H9 (cell line): ENCODE results near the gene DCST2. TPM values are rescaled to one million over a fixed set of nuclear protein-coding genes. Genes with fewer than 3 reads are reported as not detected.

Source experiments
- DNase-seq: peaks from one replicate; pipeline ENCODE4 v3.0.0-alpha.2; 2017
- H2AFZ ChIP-seq: one replicate; pipeline ENCODE4 v1.6.1; 2013; ENCODE audit warnings: mild to moderate bottlenecking, low read length, control low read depth, moderate library complexity
- H2AK5ac ChIP-seq: 2 replicates; pipeline ENCODE4 v1.6.1; 2013; ENCODE audit warnings: low read length, control low read depth, mixed read lengths; ENCODE audit not compliant: insufficient read length
- H2BK120ac ChIP-seq: one replicate; pipeline ENCODE4 v1.6.1; 2013; ENCODE audit warnings: low read depth, mild to moderate bottlenecking, low read length, control low read depth, inconsistent platforms; ENCODE audit not compliant: poor library complexity, severe bottlenecking
- H2BK12ac ChIP-seq: 2 replicates; pipeline ENCODE4 v1.6.1; 2013; ENCODE audit warnings: low read length, control low read depth, mixed read lengths, low read depth; ENCODE audit not compliant: insufficient read length
- H2BK15ac ChIP-seq: 2 replicates; pipeline ENCODE4 v1.6.1; 2013; ENCODE audit warnings: low read depth, low read length, control low read depth
- H2BK20ac ChIP-seq: one replicate; pipeline ENCODE4 v1.6.1; 2013; ENCODE audit warnings: low read depth, mild to moderate bottlenecking, low read length, control low read depth, inconsistent platforms; ENCODE audit not compliant: poor library complexity, severe bottlenecking
- H2BK5ac ChIP-seq: 2 replicates; pipeline ENCODE4 v1.6.1; 2013; ENCODE audit warnings: low read length, control low read depth, mixed read lengths; ENCODE audit not compliant: insufficient read length
- H3K14ac ChIP-seq: 2 replicates; pipeline ENCODE4 v1.6.1; 2013; ENCODE audit warnings: low read length, control low read depth; ENCODE audit not compliant: insufficient read depth
- H3K18ac ChIP-seq: 2 replicates; pipeline ENCODE4 v1.6.1; 2013; ENCODE audit warnings: low read depth, mild to moderate bottlenecking, mixed read lengths, low read length, control low read depth; ENCODE audit not compliant: insufficient read length
- H3K23ac ChIP-seq: 2 replicates; pipeline ENCODE4 v1.6.1; 2013; ENCODE audit warnings: low read length, control low read depth, mixed read lengths, low read depth; ENCODE audit not compliant: insufficient read length
- H3K23me2 ChIP-seq: 2 replicates; pipeline ENCODE4 v1.6.1; 2013; ENCODE audit warnings: low read depth, mild to moderate bottlenecking, mixed read lengths, low read length, control low read depth; ENCODE audit not compliant: insufficient read length, poor library complexity, severe bottlenecking
- H3K27ac ChIP-seq: 2 replicates; pipeline ENCODE4 v1.5.1; 2013; ENCODE audit warnings: low read length, control low read depth, mixed read lengths, low read depth; ENCODE audit not compliant: insufficient read length
- H3K27me3 ChIP-seq: 2 replicates; pipeline ENCODE4 v1.6.1; 2013; ENCODE audit warnings: low read length, control low read depth, inconsistent platforms; ENCODE audit not compliant: insufficient read depth
- H3K4ac ChIP-seq: 2 replicates; pipeline ENCODE4 v1.6.1; 2013; ENCODE audit warnings: low read depth, mild to moderate bottlenecking, control low read depth, inconsistent platforms, low read length, moderate library complexity
- H3K4me1 ChIP-seq: 2 replicates; pipeline ENCODE4 v1.6.1; 2013; ENCODE audit warnings: low read length, control low read depth, inconsistent platforms; ENCODE audit not compliant: insufficient read depth
- H3K4me2 ChIP-seq: 2 replicates; pipeline ENCODE4 v1.6.1; 2013; ENCODE audit warnings: low read length, control low read depth, mixed read lengths; ENCODE audit not compliant: insufficient read length, insufficient read depth
- H3K56ac ChIP-seq: 2 replicates; pipeline ENCODE4 v1.6.1; 2013; ENCODE audit warnings: low read depth, mild to moderate bottlenecking, mixed read lengths, low read length, control low read depth; ENCODE audit not compliant: insufficient read length
- H3K79me1 ChIP-seq: 2 replicates; pipeline ENCODE4 v1.6.1; 2013; ENCODE audit warnings: low read depth, mild to moderate bottlenecking, moderate library complexity, low read length, control low read depth, inconsistent platforms; ENCODE audit not compliant: insufficient read depth, poor library complexity, severe bottlenecking
- H3K79me2 ChIP-seq: 2 replicates; pipeline ENCODE4 v1.6.1; 2013; ENCODE audit warnings: low read length, control low read depth, inconsistent platforms; ENCODE audit not compliant: insufficient read depth
- H3K9ac ChIP-seq: 2 replicates; pipeline ENCODE4 v1.6.1; 2013; ENCODE audit warnings: low read length, control low read depth, mixed read lengths; ENCODE audit not compliant: insufficient read length; ENCODE audit errors: extremely low read depth
- H3K9me3 ChIP-seq: one replicate; pipeline ENCODE4 v1.6.1; 2013; ENCODE audit warnings: low read depth, low read length, inconsistent platforms; ENCODE audit not compliant: control insufficient read depth
- H3T11ph ChIP-seq: one replicate; pipeline ENCODE4 v1.6.1; 2013; ENCODE audit warnings: mild to moderate bottlenecking, low read length, control low read depth, inconsistent platforms
- H4K20me1 ChIP-seq: one replicate; pipeline ENCODE4 v1.6.1; 2013; ENCODE audit not compliant: control insufficient read depth, insufficient read length, insufficient read depth
- H4K5ac ChIP-seq: 2 replicates; pipeline ENCODE4 v1.6.1; 2013; ENCODE audit warnings: low read depth, mild to moderate bottlenecking, mixed read lengths, low read length, control low read depth; ENCODE audit not compliant: insufficient read length
- H4K8ac ChIP-seq: replicated peaks from 2 replicates; pipeline ENCODE4 v1.6.1; 2013; ENCODE audit warnings: low read length, control low read depth, mixed read lengths, low read depth; ENCODE audit not compliant: insufficient read length
- H4K91ac ChIP-seq: 2 replicates; pipeline ENCODE4 v1.6.1; 2013; ENCODE audit warnings: low read depth, mild to moderate bottlenecking, moderate library complexity, mixed read lengths, low read length, control low read depth; ENCODE audit not compliant: insufficient read length
- H3K27ac Mint-ChIP-seq, 3 experiments: 2 replicates in 2 of 3; 3 replicates in 1 of 3; pipeline ENCODE4 v1.8.0; 2020 to 2021; ENCODE audit warnings: mixed read lengths in 3 of 3, mild to moderate bottlenecking in 1 of 3, moderate library complexity in 1 of 3
- H3K27me3 Mint-ChIP-seq: 2 replicates; pipeline ENCODE4 v1.8.0; 2021; ENCODE audit warnings: low read depth, mild to moderate bottlenecking, moderate library complexity, mixed read lengths
- H3K36me3 Mint-ChIP-seq, 3 experiments: 2 replicates in 2 of 3; 3 replicates in 1 of 3; pipeline ENCODE4 v1.8.0; 2020 to 2021; ENCODE audit warnings: low read depth in 3 of 3, mixed read lengths in 3 of 3; ENCODE audit not compliant: insufficient read depth in 1 of 3
- H3K4me1 Mint-ChIP-seq, 2 experiments: 2 replicates each; pipeline ENCODE4 v1.8.0; 2020; ENCODE audit warnings: mixed read lengths in 2 of 2
- H3K4me3 Mint-ChIP-seq, 2 experiments: 2 replicates in 1 of 2; 3 replicates in 1 of 2; pipeline ENCODE4 v1.8.0; 2020 to 2021; ENCODE audit warnings: mild to moderate bottlenecking in 2 of 2, mixed read lengths in 2 of 2, moderate library complexity in 1 of 2
- H3K9me3 Mint-ChIP-seq, 2 experiments: 2 replicates in 1 of 2; 3 replicates in 1 of 2; pipeline ENCODE4 v1.8.0; 2020; ENCODE audit warnings: mild to moderate bottlenecking in 2 of 2, mixed read lengths in 2 of 2, moderate library complexity in 1 of 2
- WGBS: extraction: QIAGEN DNeasy Blood & Tissue Kit; methylation state at CpG from one replicate; pipeline ENCODE4 v1.1.7; 2013; ENCODE audit warnings: missing lambda C conversion rate, low lambda C conversion rate, mixed read lengths; ENCODE audit not compliant: insufficient read length; ENCODE audit errors: extremely low coverage; 5-methylcytosine and 5-hydroxymethylcytosine counted together
- total RNA-seq: library from RNA; stranded (reverse); gene quantifications from 2 replicates; pipeline ENCODE4 v1.2.1, GENCODE V29; 2021
- TF ChIP-seq, protein P1 (sequence below): fragments of 200-600 bp; sonication (generic); conservative IDR thresholded peaks from 3 replicates; pipeline ENCODE4 v1.8.0; 2021; ENCODE audit warnings: antibody characterized with exemption, mild to moderate bottlenecking

Gene DCST2
- total RNA-seq, 1 experiment from 2014 or later: 0.35 TPM

DNA sequence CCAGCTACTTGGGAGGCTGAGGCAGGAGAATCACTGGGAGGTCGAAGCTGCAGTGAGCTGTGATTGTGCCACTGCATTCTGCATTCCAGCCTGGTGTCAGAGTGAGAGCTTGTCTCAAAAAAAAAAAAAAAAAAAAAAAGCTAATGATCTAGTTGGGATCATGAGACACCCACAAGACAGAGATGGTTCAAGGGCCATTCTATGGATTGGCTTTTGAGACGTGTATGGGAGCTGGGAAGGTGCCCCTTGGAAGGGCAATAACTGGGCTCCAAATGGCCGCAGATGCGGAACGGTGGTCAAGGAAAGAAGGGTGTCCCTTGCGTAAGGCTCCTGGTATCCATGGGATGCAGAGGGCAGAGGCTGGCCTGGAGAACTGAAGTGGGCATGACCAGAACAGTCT, 10.8 kb upstream of the DCST2 start:
- no peak overlapping the region for H2BK12ac ChIP-seq
- no peak overlapping the region for H4K91ac ChIP-seq
- no peak overlapping the region for H3K18ac ChIP-seq
- H4K5ac ChIP-seq: no peak overlapping the region
- no peak overlapping the region for H3T11ph ChIP-seq
- no peaks in the 10 kb centered on the region for H3K9me3 ChIP-seq
- no peak overlapping the region for H2AK5ac ChIP-seq
- H4K20me1 ChIP-seq: peaks cover 2% of the 10 kb centered on the region
- TF ChIP-seq, protein P1, sequence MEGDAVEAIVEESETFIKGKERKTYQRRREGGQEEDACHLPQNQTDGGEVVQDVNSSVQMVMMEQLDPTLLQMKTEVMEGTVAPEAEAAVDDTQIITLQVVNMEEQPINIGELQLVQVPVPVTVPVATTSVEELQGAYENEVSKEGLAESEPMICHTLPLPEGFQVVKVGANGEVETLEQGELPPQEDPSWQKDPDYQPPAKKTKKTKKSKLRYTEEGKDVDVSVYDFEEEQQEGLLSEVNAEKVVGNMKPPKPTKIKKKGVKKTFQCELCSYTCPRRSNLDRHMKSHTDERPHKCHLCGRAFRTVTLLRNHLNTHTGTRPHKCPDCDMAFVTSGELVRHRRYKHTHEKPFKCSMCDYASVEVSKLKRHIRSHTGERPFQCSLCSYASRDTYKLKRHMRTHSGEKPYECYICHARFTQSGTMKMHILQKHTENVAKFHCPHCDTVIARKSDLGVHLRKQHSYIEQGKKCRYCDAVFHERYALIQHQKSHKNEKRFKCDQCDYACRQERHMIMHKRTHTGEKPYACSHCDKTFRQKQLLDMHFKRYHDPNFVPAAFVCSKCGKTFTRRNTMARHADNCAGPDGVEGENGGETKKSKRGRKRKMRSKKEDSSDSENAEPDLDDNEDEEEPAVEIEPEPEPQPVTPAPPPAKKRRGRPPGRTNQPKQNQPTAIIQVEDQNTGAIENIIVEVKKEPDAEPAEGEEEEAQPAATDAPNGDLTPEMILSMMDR: no peak
- Mint-ChIP-seq H3K27ac (peak overlapping the region in 1 of 3 experiments; percentile 71; a peak in 1 of 7 replicates), H3K4me3 (peak overlapping the region in 1 of 2 experiments; percentile 56; a peak in 2 of 5 replicates), H3K36me3 (no peaks in the 10 kb centered on the region; a peak in 2 of 7 replicates), H3K9me3 (no peaks in the 10 kb centered on the region; a peak in 1 of 5 replicates), H3K27me3 (peaks cover 15% of the 10 kb centered on the region), H3K4me1 (peaks cover 15 to 40% of the 10 kb centered on the region in 2 experiments)
- H2BK120ac ChIP-seq: no peak overlapping the region
- H2AFZ ChIP-seq: no peak overlapping the region
- no CpG with 5 or more reads among the region's 6 CpGs for WGBS
- no peaks in the 10 kb centered on the region for H3K79me2 ChIP-seq
- no peak overlapping the region for H3K27ac ChIP-seq
- H2BK15ac ChIP-seq: no peak overlapping the region
- DNase-seq: no peak
- no peak overlapping the region for H4K8ac ChIP-seq
- no peaks in the 10 kb centered on the region for H3K79me1 ChIP-seq
- H2BK5ac ChIP-seq: no peak overlapping the region
- H3K4me1 ChIP-seq: no peaks in the 10 kb centered on the region; the same call in 1 of the 2 replicates
- H3K23me2 ChIP-seq: no peaks in the 10 kb centered on the region
- no peak overlapping the region for H3K4ac ChIP-seq
- H2BK20ac ChIP-seq: no peak overlapping the region
- no peak overlapping the region for H3K56ac ChIP-seq
- H3K23ac ChIP-seq: no peak overlapping the region
- H3K14ac ChIP-seq: no peak overlapping the region
- H3K4me2 ChIP-seq: no peak overlapping the region
- H3K27me3 ChIP-seq: no peaks in the 10 kb centered on the region
- H3K9ac ChIP-seq: no peak overlapping the region
